GM20000 (cell line): ENCODE data around the gene GMPPA.

Experiments used
- DNase-seq: peaks from one replicate; pipeline ENCODE4 v3.0.0; 2012; ENCODE audit warnings: low spot score
- CTCF ChIP-seq: IDR thresholded peaks from 2 replicates; pipeline ENCODE4 v1.5.1; 2012; ENCODE audit warnings: mild to moderate bottlenecking, control low read depth; ENCODE audit errors: extremely low read depth, missing control alignments

The GMPPA gene

GRCh38 chr2:219526320-219527075 is 27.8 kb downstream of the GMPPA start:
- DNase-seq, result no peak
- TF ChIP-seq CTCF, result no peak

- no peak for TF ChIP-seq CTCF
- no peak for DNase-seq
Observed at GRCh38 chr2:219527076-219527394, 28.3 kb downstream of the GMPPA start.

- no peak for DNase-seq
- no peak for TF ChIP-seq CTCF
Observed at GRCh38 chr2:219527472-219527871, 28.8 kb downstream of the GMPPA start.

- DNase-seq, result peak; percentile 93
- TF ChIP-seq CTCF, result peak; percentile 89
Observed at GRCh38 chr2:219530048-219530963, 31.6 kb downstream of the GMPPA start.

GRCh38 chr2:219531639-219532377 is 33.1 kb downstream of the GMPPA start:
- no peak for TF ChIP-seq CTCF
- no peak for DNase-seq

- no peak for TF ChIP-seq CTCF
- DNase-seq, result no peak
Observed at GRCh38 chr2:219532378-219532649, 33.6 kb downstream of the GMPPA start.
